GM10847 (cell line): ENCODE results near the gene ATXN8OS.

Experiments used
- POLR2A ChIP-seq: IDR thresholded peaks from 2 replicates; pipeline ENCODE4 v1.6.1; 2011; ENCODE audit not compliant: insufficient read length; ENCODE audit errors: extremely low read depth

ATXN8OS gene

DNA sequence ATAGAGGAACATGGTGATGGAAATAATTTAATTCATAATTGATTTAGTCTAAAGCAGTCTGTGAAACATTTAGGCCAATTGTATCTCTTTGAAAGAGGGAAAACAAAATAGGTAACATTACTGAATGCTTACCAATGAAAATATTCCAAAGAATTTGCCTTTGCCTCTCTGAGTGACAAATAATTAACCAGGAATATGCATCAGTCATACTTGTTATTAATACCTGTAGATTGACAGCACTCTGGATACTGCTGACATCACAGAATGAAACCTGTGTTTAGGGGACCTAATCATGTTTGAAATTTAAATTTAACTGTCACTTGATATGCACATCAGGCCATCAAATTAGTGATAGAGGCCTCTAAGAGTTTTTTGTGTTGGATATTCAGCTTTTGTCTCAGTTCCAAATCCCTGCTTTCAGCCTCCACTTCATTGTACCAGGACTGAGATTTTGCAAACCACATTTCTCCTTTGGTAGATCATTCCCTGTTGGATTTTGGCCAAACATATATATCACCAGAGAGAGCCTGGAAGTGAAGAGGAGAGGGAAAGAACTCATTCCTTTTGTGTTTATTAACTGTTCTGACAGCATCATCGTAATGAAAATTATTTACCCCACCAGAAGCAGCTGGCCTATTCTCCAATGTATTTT, 65.4 kb downstream of the ATXN8OS start:
- TF ChIP-seq POLR2A = no peak

DNA sequence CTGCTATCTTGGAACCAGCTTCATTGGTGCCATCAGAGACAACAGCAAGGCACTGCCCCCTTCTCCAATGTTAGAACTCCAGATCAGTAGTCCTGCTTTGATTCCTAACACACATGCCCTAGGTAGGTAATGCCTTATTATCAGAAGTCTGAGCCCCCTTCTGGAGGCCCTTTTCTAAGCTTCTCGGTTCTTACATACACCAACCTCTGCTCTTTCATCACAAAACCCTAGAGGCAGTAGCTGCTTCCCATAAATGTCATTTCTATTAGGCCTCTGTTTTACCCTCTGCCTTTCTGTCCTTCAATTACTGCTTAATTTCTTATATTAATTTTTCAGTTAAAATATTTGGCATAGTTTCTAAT, 66.0 kb downstream of the ATXN8OS start:
- TF ChIP-seq POLR2A = no peak

DNA sequence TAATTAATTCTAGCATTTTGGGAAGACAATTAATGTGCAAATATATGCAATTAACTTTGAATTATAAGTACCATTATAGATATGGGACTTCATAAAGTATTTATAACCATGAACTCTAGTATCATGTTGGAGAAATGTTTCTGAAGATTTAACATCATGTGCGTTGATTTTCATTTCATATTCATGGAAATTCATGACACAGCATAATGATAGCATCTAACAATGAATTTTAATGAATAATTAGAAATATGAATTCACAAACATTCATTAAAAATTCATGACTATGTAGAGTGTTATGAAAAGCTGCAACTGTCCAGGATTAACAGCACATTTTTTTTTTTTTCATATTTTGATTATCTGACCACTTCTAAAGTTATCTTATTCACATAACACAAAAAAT, 70.7 kb downstream of the ATXN8OS start:
- no peak for TF ChIP-seq POLR2A
